GM19239 (cell line): ENCODE results near the gene MIER2.

Experiments
- DNase-seq: peaks from one replicate; pipeline ENCODE4 v3.0.0; 2011; ENCODE audit warnings: low spot score; ENCODE audit not compliant: insufficient read length
- FAIRE-seq: peaks from 2 replicates; lab custom pipeline; 2011; peaks lifted over from hg19 to GRCh38; lab: Jason Lieb, UNC

MIER2 gene

GRCh38 chr19:291561-292280, 52.9 kb downstream of the MIER2 start:
- DNase-seq, result no peak

GRCh38 chr19:291006-291521, 53.5 kb downstream of the MIER2 start, which contains the start of gene PLPP2:
Gene PLPP2 (minus strand): TSS chr19:291403. CDS start chr19:291336, 67 bp downstream.
- no peak for FAIRE-seq

More at GRCh38 chr19:291561-292280, 52.9 kb downstream of the MIER2 start:
- no peak for FAIRE-seq

GRCh38 chr19:290372-291005, 54.1 kb downstream of the MIER2 start:
- no peak for FAIRE-seq
- no peak for DNase-seq

More at GRCh38 chr19:291006-291521, 53.5 kb downstream of the MIER2 start, which contains the start of gene PLPP2:
- no peak for DNase-seq

GRCh38 chr19:289651-290371, 54.8 kb downstream of the MIER2 start:
- FAIRE-seq (no peak), DNase-seq (no peak)

- no peak for DNase-seq
- no peak for FAIRE-seq
These were observed 55.7 kb downstream of the MIER2 start for GRCh38 chr19:288911-289310.

GRCh38 chr19:287381-287871, 57.2 kb downstream of the MIER2 start:
- no peak for DNase-seq
- FAIRE-seq, result no peak

- FAIRE-seq, result no peak
- DNase-seq, result no peak
These were observed 61.2 kb downstream of the MIER2 start for GRCh38 chr19:283395-283794.

GRCh38 chr19:282501-282900, 62.1 kb downstream of the MIER2 start:
- no peak for DNase-seq
- no peak for FAIRE-seq

- FAIRE-seq (no peak), DNase-seq (no peak)
These were observed 62.6 kb downstream of the MIER2 start for GRCh38 chr19:281992-282391.

GRCh38 chr19:281156-281853, 63.3 kb downstream of the MIER2 start:
- FAIRE-seq (no peak), DNase-seq (no peak)

- FAIRE-seq (no peak), DNase-seq (no peak)
These were observed 64.0 kb downstream of the MIER2 start for GRCh38 chr19:280541-281009.

GRCh38 chr19:279656-280055, 64.9 kb downstream of the MIER2 start:
- DNase-seq (no peak), FAIRE-seq (no peak)

- FAIRE-seq (no peak), DNase-seq (no peak)
These were observed 65.4 kb downstream of the MIER2 start for GRCh38 chr19:279231-279630.

GRCh38 chr19:277581-278165, 66.9 kb downstream of the MIER2 start:
- FAIRE-seq, result no peak
- DNase-seq, result no peak

- FAIRE-seq, result no peak
- DNase-seq, result no peak
These were observed 67.5 kb downstream of the MIER2 start for GRCh38 chr19:277131-277530.

- no peak for FAIRE-seq
- no peak for DNase-seq
These were observed 68.5 kb downstream of the MIER2 start for GRCh38 chr19:275958-276646.

GRCh38 chr19:275000-275399, 69.6 kb downstream of the MIER2 start:
- DNase-seq (no peak), FAIRE-seq (no peak)

GRCh38 chr19:273393-273792, 71.2 kb downstream of the MIER2 start:
- no peak for DNase-seq

GRCh38 chr19:271856-272255, 72.7 kb downstream of the MIER2 start:
- no peak for DNase-seq
- FAIRE-seq, result no peak

More at GRCh38 chr19:273393-273792, 71.2 kb downstream of the MIER2 start:
- no peak for FAIRE-seq
